WERI-Rb-1 (cell line): ENCODE results near the gene CDKN2C.

ENCODE experiments used
- DNase-seq: peaks from one replicate; pipeline ENCODE4 v3.0.0-alpha.2; 2020
- H3K27ac ChIP-seq: fragments of 250-450 bp; sonication (Bioruptor Pico); 2 replicates; pipeline ENCODE4 v1.5.1; 2020; ENCODE audit warnings: mild to moderate bottlenecking, moderate library complexity
- H3K27me3 ChIP-seq: fragments of 250-450 bp; sonication (Bioruptor Pico); 2 replicates; pipeline ENCODE4 v1.5.1; 2021; ENCODE audit warnings: mild to moderate bottlenecking, low read depth, moderate library complexity; ENCODE audit not compliant: insufficient read depth, severe bottlenecking
- H3K36me3 ChIP-seq: fragments of 250-450 bp; sonication (Bioruptor Pico); 2 replicates; pipeline ENCODE4 v1.5.1; 2020; ENCODE audit warnings: mild to moderate bottlenecking, moderate library complexity
- H3K4me3 ChIP-seq: 2 replicates; pipeline ENCODE4 v1.5.1; 2011; ENCODE audit warnings: low read depth, mild to moderate bottlenecking, control low read depth, low read length
- H3K9me3 ChIP-seq: fragments of 250-450 bp; sonication (Bioruptor Pico); 2 replicates; pipeline ENCODE4 v1.5.1; 2021; ENCODE audit warnings: mild to moderate bottlenecking, moderate library complexity; ENCODE audit not compliant: severe bottlenecking
- CTCF ChIP-seq: IDR thresholded peaks from 2 replicates; pipeline ENCODE4 v1.5.1; 2011; ENCODE audit warnings: low read depth, mild to moderate bottlenecking, control low read depth, inconsistent platforms, low read length

Gene CDKN2C

GRCh38 chr1:50972766-50973165 lies 2.7 kb downstream of the CDKN2C start:
- Histone ChIP-seq H3K27me3 (no peaks in the 10 kb centered on the region), H3K36me3 (peaks cover 68% of the 10 kb centered on the region), H3K9me3 (no peaks in the 10 kb centered on the region), H3K4me3 (peak overlapping the region; percentile 90), H3K27ac (peak overlapping the region; percentile 99)
- no peak for DNase-seq
- TF ChIP-seq CTCF = no peak

GRCh38 chr1:50973255-50973654 lies 3.2 kb downstream of the CDKN2C start:
- peaks cover 68% of the 10 kb centered on the region for H3K36me3 ChIP-seq
- no peak for DNase-seq
- peak overlapping the region; percentile 99 for H3K27ac ChIP-seq
- H3K27me3 ChIP-seq = no peaks in the 10 kb centered on the region
- TF ChIP-seq CTCF = no peak
- H3K9me3 ChIP-seq = no peaks in the 10 kb centered on the region
- H3K4me3 ChIP-seq = peak overlapping the region; percentile 90

GRCh38 chr1:50973875-50974617 lies 4.0 kb downstream of the CDKN2C start:
- Histone ChIP-seq H3K9me3 (no peaks in the 10 kb centered on the region), H3K27me3 (no peaks in the 10 kb centered on the region), H3K4me3 (peak overlapping the region; percentile 90), H3K36me3 (peaks cover 65% of the 10 kb centered on the region), H3K27ac (peak overlapping the region; percentile 99)
- DNase-seq = peak; percentile 43
- no peak for TF ChIP-seq CTCF

- Histone ChIP-seq H3K27ac (peak overlapping the region; percentile 99), H3K36me3 (peaks cover 60% of the 10 kb centered on the region), H3K27me3 (no peaks in the 10 kb centered on the region), H3K9me3 (no peaks in the 10 kb centered on the region), H3K4me3 (peak overlapping the region; percentile 90)
- TF ChIP-seq CTCF = no peak
- DNase-seq = no peak
These were observed 4.5 kb downstream of the CDKN2C start for GRCh38 chr1:50974618-50974935.

- Histone ChIP-seq H3K4me3 (peak overlapping the region; percentile 91), H3K27me3 (no peaks in the 10 kb centered on the region), H3K27ac (peak overlapping the region; percentile 99), H3K9me3 (no peaks in the 10 kb centered on the region), H3K36me3 (peaks cover 54% of the 10 kb centered on the region)
- DNase-seq = no peak
- TF ChIP-seq CTCF = no peak
These were observed 5.4 kb downstream of the CDKN2C start for GRCh38 chr1:50975436-50975835.
